IPS-20b (cell line): ENCODE results near the gene DENND1A.
A peak's percentile ranks its signal among the peaks of the same experiment; 100 is the strongest.

Source experiments
- H3K27ac ChIP-seq: one replicate; pipeline ENCODE4 v1.5.1; 2013; ENCODE audit warnings: low read length
- H3K27me3 ChIP-seq: 2 replicates; pipeline ENCODE4 v1.6.1; 2013; ENCODE audit warnings: mild to moderate bottlenecking, low read length, inconsistent platforms; ENCODE audit not compliant: insufficient read depth
- H3K36me3 ChIP-seq: 2 replicates; pipeline ENCODE4 v1.6.1; 2013; ENCODE audit warnings: low read depth, mild to moderate bottlenecking, inconsistent platforms, low read length, moderate library complexity; ENCODE audit not compliant: insufficient read depth
- H3K4me1 ChIP-seq: 2 replicates; pipeline ENCODE4 v1.6.1; 2013; ENCODE audit warnings: mild to moderate bottlenecking, control low read depth, inconsistent platforms, low read length, moderate library complexity; ENCODE audit not compliant: insufficient read depth
- H3K4me3 ChIP-seq: 2 replicates; pipeline ENCODE4 v1.5.1; 2013; ENCODE audit warnings: mild to moderate bottlenecking, low read length, inconsistent platforms
- H3K9ac ChIP-seq: 2 replicates; pipeline ENCODE4 v1.6.1; 2013; ENCODE audit warnings: low read depth, mild to moderate bottlenecking, inconsistent platforms, low read length, moderate library complexity
- H3K9me3 ChIP-seq: 2 replicates; pipeline ENCODE4 v1.6.1; 2013; ENCODE audit warnings: mild to moderate bottlenecking, low read depth, low read length, inconsistent platforms; ENCODE audit not compliant: insufficient read depth

Gene DENND1A

GRCh38 chr9:123775289-123776284, 154.3 kb downstream of the DENND1A start:
- H3K27me3 ChIP-seq: no peaks in the 10 kb centered on the region
- no peak overlapping the region for H3K4me3 ChIP-seq
- H3K9ac ChIP-seq: no peak overlapping the region
- H3K27ac ChIP-seq: no peak overlapping the region
- H3K36me3 ChIP-seq: no peaks in the 10 kb centered on the region
- H3K9me3 ChIP-seq: no peaks in the 10 kb centered on the region
- peaks cover 29% of the 10 kb centered on the region; the same call in 1 of the 2 replicates for H3K4me1 ChIP-seq

- no peak overlapping the region for H3K9ac ChIP-seq
- H3K4me1 ChIP-seq: peaks cover 29% of the 10 kb centered on the region; the same call in 1 of the 2 replicates
- H3K4me3 ChIP-seq: no peak overlapping the region
- H3K36me3 ChIP-seq: no peaks in the 10 kb centered on the region
- no peaks in the 10 kb centered on the region for H3K9me3 ChIP-seq
- no peaks in the 10 kb centered on the region for H3K27me3 ChIP-seq
- H3K27ac ChIP-seq: no peak overlapping the region
Measured at GRCh38 chr9:123773783-123774182, 156.1 kb downstream of the DENND1A start.

GRCh38 chr9:123772967-123773366, 157.0 kb downstream of the DENND1A start:
- Histone ChIP-seq H3K9ac (no peak overlapping the region), H3K36me3 (no peaks in the 10 kb centered on the region), H3K4me3 (no peak overlapping the region), H3K4me1 (peaks cover 29% of the 10 kb centered on the region; the same call in 1 of the 2 replicates), H3K27ac (no peak overlapping the region), H3K9me3 (no peaks in the 10 kb centered on the region), H3K27me3 (no peaks in the 10 kb centered on the region)

- no peaks in the 10 kb centered on the region for H3K36me3 ChIP-seq
Measured at GRCh38 chr9:123772374-123772773, 157.6 kb downstream of the DENND1A start.

GRCh38 chr9:123771690-123772089, 158.2 kb downstream of the DENND1A start:
- H3K27ac ChIP-seq: no peak overlapping the region
- H3K9me3 ChIP-seq: no peaks in the 10 kb centered on the region
- H3K36me3 ChIP-seq: no peaks in the 10 kb centered on the region
- H3K27me3 ChIP-seq: no peaks in the 10 kb centered on the region
- no peak overlapping the region for H3K9ac ChIP-seq
- H3K4me3 ChIP-seq: no peak overlapping the region
- H3K4me1 ChIP-seq: peaks cover 21% of the 10 kb centered on the region; the same call in 1 of the 2 replicates

More at GRCh38 chr9:123772374-123772773, 157.6 kb downstream of the DENND1A start:
- H3K4me1 ChIP-seq: peaks cover 28% of the 10 kb centered on the region; the same call in 1 of the 2 replicates
- no peaks in the 10 kb centered on the region for H3K27me3 ChIP-seq
- H3K9me3 ChIP-seq: no peaks in the 10 kb centered on the region
- no peak overlapping the region for H3K27ac ChIP-seq
- H3K9ac ChIP-seq: no peak overlapping the region
- H3K4me3 ChIP-seq: no peak overlapping the region

- H3K36me3 ChIP-seq: no peaks in the 10 kb centered on the region
- no peaks in the 10 kb centered on the region for H3K27me3 ChIP-seq
- H3K9me3 ChIP-seq: no peaks in the 10 kb centered on the region
- peaks cover 21% of the 10 kb centered on the region; the same call in 1 of the 2 replicates for H3K4me1 ChIP-seq
- H3K4me3 ChIP-seq: no peak overlapping the region
- H3K9ac ChIP-seq: no peak overlapping the region
- H3K27ac ChIP-seq: no peak overlapping the region
Measured at GRCh38 chr9:123769719-123770118, 160.2 kb downstream of the DENND1A start.

GRCh38 chr9:123763910-123764588, 165.9 kb downstream of the DENND1A start:
- Histone ChIP-seq H3K9ac (no peak overlapping the region), H3K27me3 (no peaks in the 10 kb centered on the region), H3K4me3 (no peak overlapping the region), H3K4me1 (peaks cover 25% of the 10 kb centered on the region), H3K9me3 (no peaks in the 10 kb centered on the region), H3K27ac (no peak overlapping the region), H3K36me3 (no peaks in the 10 kb centered on the region)

GRCh38 chr9:123761905-123762605, 167.9 kb downstream of the DENND1A start:
- Histone ChIP-seq H3K27me3 (no peaks in the 10 kb centered on the region), H3K4me3 (peak overlapping the region; percentile 20), H3K27ac (peak overlapping the region; percentile 65), H3K36me3 (peaks cover 3% of the 10 kb centered on the region; the same call in 1 of the 2 replicates), H3K9me3 (no peaks in the 10 kb centered on the region), H3K9ac (peak overlapping the region; percentile 4; the same call in 1 of the 2 replicates), H3K4me1 (peaks cover 27% of the 10 kb centered on the region)

- Histone ChIP-seq H3K27me3 (no peaks in the 10 kb centered on the region), H3K4me1 (peaks cover 34% of the 10 kb centered on the region), H3K4me3 (no peak overlapping the region), H3K27ac (no peak overlapping the region), H3K9ac (no peak overlapping the region), H3K36me3 (peaks cover 5% of the 10 kb centered on the region; the same call in 1 of the 2 replicates), H3K9me3 (no peaks in the 10 kb centered on the region)
Measured at GRCh38 chr9:123757960-123758359, 172.0 kb downstream of the DENND1A start.

GRCh38 chr9:123757547-123757946, 172.4 kb downstream of the DENND1A start:
- no peak overlapping the region for H3K4me3 ChIP-seq
- peaks cover 32% of the 10 kb centered on the region for H3K4me1 ChIP-seq
- no peaks in the 10 kb centered on the region for H3K9me3 ChIP-seq
- H3K9ac ChIP-seq: no peak overlapping the region
- H3K27me3 ChIP-seq: no peaks in the 10 kb centered on the region
- H3K36me3 ChIP-seq: peaks cover 5% of the 10 kb centered on the region; the same call in 1 of the 2 replicates
- no peak overlapping the region for H3K27ac ChIP-seq

GRCh38 chr9:123756484-123757106, 173.3 kb downstream of the DENND1A start:
- Histone ChIP-seq H3K27ac (no peak overlapping the region), H3K36me3 (peaks cover 5% of the 10 kb centered on the region; the same call in 1 of the 2 replicates), H3K9ac (no peak overlapping the region), H3K4me3 (no peak overlapping the region), H3K9me3 (no peaks in the 10 kb centered on the region), H3K27me3 (no peaks in the 10 kb centered on the region), H3K4me1 (peaks cover 23% of the 10 kb centered on the region)
